ENCODE data around the gene CNR2.
"Not testable (repeated sequence)": the region's sequence is repeated elsewhere in the genome, so short reads cannot be mapped to it uniquely, and the experiment has no call there.

The CNR2 gene

DNA sequence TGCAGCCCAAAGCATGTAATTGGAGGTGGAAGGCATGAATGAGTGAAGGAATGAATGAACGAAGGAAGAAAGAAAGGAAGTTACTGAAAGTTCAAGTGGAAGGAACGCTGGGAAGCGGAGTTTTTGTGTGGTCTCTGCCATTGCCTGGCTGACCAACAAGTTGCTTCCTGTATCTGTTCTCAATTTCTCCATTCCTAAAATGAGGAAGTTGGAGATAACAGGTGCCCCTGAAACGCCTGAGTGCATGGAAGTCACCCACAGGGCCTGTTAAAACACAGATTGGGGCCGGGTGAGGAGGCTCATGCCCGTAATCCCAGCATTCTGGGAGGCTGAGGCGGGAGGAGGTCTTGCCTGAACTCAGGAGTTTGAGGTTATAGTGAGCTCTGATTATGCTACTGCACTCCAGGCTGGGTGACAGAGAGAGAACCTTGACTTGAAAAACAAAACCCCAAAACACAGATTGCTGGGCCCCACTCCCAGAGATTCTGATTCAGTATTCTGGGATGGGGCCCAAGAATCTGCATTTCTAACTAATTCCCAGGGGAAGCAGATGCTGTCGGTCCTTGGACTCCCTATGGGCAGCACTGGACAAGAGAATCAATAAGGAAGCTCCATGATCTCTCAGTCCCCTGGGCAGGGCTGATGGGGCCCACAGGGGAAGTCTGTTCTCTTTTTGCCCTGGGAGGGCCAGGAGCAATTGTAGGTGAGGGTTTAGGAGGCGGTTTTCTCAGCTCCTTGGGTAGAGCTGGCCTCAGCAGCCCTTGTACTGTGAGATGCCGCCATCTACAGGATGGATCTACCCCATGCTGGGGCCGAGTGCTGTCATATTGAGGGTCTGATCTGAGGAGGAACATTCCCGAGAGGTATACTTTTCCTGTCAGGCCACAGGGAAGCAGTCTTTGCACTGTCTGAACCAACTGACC, 3.3 kb upstream of the CNR2 start:
- no peak for DNase-seq

DNA sequence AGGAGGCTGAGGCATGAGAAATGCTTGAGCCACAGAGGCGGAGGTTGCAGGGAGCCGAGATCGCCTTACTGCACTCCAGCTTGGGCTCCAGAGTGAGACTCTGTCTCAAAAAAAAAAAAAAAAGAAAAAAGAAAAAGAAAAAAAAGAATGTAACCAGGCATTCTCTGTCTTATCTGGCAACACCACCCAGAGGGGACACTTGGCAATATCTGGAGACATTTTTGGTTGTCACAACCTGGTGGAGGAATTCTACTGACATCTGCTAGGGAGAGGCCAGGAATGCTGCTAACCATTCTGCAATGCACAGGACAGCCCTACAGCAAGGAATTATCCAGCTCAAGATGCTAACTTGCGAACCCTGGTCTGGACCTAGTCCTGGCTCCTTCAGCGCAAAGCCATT, 2.3 kb upstream of the CNR2 start:
- no peak for DNase-seq

- DNase-seq, result no peak
Measured at GRCh38 chr1:23914921-23915320, 1.8 kb upstream of the CNR2 start.

DNA sequence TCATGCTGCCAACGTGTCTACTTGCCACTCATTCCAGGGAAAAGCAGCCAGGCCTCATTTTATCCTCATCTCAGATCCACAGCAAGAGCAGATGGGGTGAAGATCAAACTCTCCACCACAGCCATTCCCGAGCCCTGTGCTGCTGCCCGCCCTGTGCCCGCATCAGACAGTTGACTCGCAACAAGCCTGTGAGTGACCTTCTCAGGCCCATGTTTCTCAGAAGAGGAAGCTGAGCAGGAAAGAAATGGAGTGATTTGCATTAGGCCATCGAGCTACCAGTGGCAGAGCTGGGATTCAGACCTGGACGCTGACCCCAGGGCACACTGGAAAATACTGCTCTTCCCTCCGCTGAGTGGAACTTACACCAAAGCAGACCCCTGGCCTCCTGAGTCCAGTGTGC, 1.2 kb downstream of the CNR2 start:
- no peak for DNase-seq

- DNase-seq, result no peak
Measured at GRCh38 chr1:23910553-23911246, 2.5 kb downstream of the CNR2 start.

DNA sequence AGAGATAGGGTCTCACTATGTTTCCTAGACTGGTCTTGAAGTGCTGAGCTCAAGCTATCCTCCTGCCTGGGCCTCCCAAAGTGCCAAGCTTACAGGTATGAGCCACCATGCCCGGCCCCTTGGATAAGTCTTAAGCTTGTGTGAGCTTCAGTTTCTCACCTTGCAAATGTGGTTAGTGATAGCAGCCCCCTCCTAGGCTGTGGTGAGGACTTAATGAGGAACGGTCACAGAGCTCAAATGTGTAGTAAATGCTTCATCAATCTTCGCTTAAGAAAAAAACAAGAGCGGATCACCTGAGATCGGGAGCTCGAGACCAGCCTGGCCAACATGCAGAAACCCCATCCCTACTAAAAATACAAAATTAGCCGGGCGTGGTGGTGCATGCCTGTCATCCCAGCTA, 3.0 kb downstream of the CNR2 start:
- no peak for DNase-seq

DNA sequence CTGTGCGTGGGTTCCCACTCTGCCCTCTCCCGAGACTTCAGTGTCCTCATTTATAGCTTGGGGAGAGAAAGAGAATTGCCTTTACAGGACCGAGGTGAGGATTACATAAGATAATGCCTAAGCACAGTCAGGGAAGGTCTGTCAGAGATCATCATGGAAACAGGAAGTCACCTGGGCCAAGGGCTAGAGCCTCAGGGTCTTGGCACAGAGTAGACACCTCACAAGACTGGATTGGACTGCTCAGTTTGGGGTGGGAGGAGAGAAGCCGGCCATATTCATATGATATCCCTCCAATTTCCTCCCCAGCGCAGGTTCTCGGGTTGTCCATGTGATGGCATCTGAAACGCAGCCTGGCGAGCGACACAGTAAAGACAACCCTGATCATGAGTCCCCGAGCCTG, 3.8 kb downstream of the CNR2 start:
- no peak for DNase-seq

DNA sequence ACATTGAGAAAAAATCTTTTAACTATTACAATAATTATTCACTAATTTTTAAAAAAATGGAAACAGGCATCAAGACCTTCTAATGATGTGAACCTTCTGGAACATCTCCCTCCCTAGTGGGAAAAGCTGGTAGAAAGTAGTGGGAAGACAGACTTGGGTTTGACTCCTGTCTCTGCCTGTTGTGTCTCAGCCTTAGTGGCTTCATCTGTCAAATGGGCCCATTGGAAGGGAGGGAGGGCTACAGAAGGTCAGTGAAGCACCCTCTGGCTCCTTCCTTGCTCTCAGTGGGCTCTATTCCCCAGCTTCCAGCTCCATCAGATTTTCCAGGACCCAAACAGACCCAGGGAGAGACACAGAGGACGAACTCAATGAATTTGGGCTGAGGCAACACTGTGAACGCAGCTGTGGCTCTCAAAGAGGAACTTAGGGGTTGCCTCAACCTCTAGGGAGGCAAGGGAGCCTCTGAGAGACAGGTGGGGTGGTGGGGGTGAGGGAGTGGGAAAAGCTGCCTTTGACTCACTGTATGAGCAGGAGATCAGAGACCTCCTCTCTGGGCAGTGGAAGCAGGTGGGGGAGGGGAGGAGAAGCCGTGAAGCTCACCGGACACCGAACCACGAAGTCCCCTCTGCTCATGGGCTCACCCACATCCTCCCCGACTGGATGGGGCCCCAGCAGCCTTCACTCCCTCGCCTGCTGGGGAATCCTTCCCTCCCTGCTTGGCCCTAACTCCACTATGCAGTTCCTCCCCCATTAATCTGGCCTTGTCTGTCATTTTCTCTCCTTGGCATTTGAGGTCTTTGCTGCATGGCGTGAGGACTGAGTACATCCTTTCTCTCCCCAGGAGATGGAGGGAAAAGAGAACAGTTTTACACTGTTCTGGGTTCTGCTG, 4.5 kb downstream of the CNR2 start:
- no peak for DNase-seq

- no peak for DNase-seq
Measured at GRCh38 chr1:23906731-23907130, 6.4 kb downstream of the CNR2 start.

DNA sequence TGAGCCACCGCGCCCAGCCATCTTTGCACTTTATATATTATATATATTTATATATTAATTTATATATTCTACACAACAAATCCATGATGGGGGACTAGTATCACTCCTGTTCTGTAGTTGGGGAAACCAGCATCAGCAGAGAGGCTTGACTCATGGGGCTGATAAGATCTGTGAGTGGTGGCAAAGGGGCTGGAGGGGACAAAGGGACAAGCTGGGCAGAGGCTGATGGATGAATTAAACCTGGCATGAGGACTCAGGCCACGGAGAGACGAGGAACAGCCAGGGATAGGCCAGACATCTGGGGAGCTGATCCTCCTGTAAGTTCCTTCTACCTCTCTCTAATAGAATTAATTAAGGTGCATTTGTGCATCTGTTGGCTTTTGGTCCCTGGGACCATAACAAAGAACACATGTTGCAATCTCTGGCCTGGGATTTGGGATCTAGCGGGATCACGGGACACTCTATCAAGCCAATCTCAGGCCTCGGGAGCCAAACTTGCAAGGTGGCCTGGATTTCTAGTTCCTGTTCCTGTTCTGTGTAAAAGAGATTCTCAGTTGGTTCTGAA, 7.6 kb downstream of the CNR2 start:
- DNase-seq, result no peak

DNA sequence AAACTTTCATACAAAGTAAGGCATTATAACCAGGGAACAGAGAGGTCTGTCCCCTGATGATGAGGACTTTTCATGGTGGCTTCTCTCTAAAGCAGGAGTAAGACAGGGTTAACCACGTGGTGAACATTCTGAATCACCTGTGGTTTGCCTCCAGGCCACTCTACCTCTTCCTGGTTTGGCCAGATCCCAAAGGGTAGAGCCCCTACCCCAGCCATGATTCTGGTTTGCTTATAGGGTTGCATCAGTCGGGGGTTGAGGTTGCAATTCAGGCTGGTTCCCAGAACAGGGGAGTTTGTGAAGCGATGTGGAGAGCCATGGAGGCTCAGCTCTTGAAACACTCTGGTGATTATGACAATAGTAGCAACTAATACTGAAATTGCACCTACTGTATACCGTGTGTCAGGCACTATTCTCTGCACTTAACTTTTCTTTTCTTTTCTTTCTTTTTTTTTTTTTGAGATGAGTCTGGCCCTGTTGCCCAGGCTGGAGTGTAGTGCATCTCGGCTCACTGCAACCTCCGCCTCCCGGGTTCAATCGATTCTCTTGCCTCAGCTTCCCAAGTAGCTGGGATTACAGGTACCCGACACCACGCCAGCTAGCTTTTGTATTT, 8.3 kb downstream of the CNR2 start:
- DNase-seq, result no peak

GRCh38 chr1:23903754-23904153, 9.4 kb downstream of the CNR2 start:
- no peak for DNase-seq

DNA sequence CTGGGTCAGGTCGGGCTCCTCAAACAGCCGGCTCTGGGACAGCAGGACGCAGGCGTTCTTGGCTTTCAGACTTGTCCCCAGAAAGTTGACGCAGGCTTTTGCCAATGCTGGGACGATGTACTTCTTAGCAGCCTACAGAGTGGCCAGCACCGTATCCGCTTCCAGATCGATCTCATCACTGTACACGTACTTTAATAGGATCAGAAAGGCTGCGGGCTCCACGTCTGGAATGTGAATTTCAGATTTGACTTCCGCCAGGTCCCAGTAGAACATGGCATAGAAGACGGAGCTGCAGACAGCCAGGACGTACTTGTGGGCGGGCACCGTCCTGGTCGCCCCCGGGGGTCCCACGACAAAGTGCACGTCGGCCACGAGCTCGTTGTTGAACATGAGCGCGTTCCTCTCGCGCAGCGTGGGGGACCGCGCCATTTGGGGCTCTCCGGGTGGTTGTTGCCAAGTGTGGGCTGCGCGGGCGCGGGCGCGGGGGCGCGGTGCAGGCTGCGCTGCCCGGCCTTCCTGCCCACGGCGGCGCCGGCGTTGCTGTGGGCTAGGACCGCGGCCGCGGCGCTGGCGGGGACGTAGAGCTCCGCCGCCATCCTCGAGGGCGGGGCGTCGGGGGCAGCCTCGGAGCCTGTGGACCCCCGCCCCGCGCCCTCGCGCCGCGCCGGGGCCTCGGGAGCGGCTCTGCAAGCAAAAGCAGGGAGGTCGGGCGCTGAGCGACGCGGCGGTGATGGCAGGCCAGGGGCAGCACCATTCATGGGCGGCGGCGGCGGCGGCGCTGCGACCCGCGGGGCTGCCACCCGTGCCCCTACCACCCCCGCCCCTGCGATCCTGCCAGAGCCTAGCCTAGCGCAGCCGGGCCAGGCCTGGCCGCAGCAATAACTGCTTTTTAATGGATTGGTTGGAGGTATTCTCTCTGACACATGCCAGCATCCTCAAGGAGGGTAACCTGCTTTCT, 10.6 kb downstream of the CNR2 start:
- no peak for DNase-seq

DNA sequence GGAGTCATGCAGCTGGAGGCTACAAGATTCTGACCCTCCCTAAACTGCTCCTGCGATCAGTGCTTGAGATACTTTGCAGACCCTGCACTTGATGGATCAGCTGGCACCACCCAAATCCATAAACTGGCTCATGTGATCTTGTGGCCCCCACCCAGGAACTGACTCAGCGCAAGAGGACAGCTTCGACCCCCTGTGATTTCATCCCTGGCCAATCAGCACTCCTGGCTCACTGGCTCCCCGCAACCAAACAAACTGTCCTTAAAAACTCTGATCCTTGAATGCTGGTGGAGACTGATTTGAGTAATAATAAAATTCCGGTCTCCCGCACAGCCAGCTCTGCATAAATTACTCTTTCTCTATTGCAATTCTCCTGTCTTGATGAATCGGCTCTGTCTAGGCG, 13.1 kb downstream of the CNR2 start:
- not testable (repeated sequence) for DNase-seq

DNA sequence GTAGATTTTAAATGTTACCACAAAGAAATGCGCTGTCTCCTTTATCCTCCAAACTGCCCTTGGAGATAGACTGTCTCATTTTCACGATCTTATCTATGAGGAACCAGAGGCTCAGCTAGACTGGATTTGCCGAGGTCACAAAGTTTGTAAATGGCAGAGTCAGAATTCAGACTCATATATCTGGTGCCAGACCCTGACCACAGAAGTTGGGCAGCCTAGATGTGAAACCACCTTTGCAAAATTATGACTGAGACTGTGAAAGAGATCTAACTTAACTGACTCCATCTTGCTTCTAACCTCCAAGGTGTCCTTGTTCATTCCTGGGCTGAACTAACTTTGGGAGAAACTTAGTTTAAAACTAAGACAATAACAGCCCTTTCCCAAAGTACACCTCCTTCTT, 14.1 kb downstream of the CNR2 start:
- no peak for DNase-seq

- DNase-seq, result no peak
Measured at GRCh38 chr1:23897083-23897482, 16.1 kb downstream of the CNR2 start.

GRCh38 chr1:23896491-23896890, 16.7 kb downstream of the CNR2 start:
- DNase-seq, result no peak

DNA sequence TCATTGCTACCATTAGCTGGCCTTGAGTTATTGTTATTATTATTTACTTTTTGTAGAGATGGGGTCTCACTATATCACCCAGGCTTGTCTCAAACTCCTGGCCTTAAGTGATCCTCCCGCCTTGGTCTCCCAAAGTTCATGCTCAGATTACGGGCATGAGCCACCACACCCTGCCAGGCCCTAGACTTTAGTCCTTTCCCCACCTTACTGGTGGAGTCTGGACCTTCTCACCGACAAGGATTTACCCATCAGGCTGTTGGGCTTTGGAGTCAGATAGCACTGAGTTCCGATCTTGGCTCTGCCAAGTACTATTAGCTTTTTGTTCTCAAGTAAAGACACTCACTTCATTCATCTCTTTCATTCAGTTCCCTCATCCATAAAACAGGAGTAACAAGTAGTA, 17.2 kb downstream of the CNR2 start:
- DNase-seq, result no peak

DNA sequence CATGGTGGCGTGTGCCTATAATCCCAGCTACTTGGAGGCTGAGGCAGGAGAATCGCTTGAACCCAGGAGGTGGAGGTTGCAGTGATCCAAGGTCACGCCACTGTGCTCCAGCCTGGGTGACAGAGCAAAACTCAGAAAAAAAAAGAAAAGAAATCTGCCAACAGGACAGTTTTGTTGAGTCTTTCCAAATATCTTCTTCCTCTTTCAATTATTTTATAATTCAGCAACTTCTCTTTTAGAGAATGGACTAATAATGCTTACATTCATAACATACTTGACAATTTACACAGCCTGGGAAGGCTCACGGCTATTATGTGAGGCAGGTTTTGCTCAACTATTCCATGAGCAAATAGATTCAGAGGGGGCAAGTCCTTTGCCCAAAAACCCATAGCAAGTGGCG, 18.1 kb downstream of the CNR2 start:
- no peak for DNase-seq

GRCh38 chr1:23889074-23889473, 24.1 kb downstream of the CNR2 start:
- no peak for DNase-seq

DNA sequence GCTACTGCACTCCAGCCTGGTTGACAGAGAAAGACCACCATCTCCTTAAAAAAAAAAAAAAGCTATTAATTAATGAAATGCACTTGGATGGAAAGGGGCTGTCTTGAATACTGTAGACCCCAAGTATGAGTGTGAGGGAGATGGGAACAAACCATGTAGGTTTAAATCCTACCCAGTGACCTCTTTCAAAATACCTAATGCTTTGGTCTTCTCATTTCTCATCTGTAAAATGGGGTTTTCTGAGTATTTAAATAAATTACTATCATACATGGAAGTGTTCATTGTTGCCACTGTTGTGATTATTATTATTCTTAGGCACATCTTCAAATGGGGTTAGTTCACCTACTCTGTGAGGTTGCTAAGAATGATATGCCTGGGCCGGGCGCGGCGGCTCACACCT, 27.9 kb downstream of the CNR2 start:
- DNase-seq, result no peak
